ENCODE results near the gene ARVCF.
A peak's percentile ranks its signal among the peaks of the same experiment; 100 is the strongest.
"Not testable (repeated sequence)": the region's sequence is repeated elsewhere in the genome, so short reads cannot be mapped to it uniquely, and the experiment has no call there.

The ARVCF gene

DNA sequence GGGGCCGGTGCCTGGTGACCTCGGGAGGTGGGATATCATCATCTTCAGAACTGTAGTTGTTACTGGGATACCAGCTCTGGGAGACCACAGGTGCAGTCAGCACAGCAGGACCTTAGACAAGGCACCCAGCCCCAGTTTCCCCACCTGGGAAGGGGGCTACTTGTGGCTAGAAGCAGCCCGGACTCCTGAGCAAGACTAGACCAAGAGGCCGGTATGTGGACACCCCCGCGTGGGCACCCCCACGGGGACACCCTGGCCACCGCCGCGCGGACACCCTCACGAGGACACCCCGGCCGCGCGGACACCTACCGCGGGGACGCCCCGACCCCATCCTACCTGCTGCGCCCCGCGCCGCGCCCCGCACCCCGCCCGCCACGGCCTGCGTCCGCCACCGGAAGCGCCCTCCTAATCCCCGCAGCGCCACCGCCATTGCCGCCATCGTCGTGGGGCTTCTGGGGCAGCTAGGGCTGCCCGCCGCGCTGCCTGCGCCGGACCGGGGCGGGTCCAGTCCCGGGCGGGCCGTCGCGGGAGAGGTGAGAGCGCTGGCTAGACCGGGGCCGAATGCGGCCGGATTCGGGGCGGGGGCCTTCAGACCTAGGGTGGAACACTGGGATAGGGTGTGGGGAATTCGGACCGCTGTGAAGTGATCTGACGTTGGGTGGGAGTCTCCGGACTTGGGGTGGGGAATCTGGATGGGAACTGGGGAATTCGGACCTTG, 75.1 kb downstream of the ARVCF start, which contains the start of the genes COMT and TXNRD2:
TSS of gene COMT (plus strand) at position 408 of the 718 bp plus-strand sequence. CDS start 20,755 bp downstream, outside the sequence.
TSS of gene TXNRD2 (minus strand) at position 454 of the 718 bp plus-strand sequence. CDS start at position 439, 15 bp downstream.
- peak within 1 kb of the TSS; percentile 69 for H3K4me3 ChIP-seq (ENCODE audit: low read depth, low read length)
- H3K9me3 ChIP-seq (ENCODE audit: control insufficient read depth, insufficient read depth, low read length) = no peaks in the 10 kb centered on the region
- H3K4me1 ChIP-seq (ENCODE audit: control insufficient read depth, insufficient read depth, low read length) = peaks cover 6% of the 10 kb centered on the region
- peak within 1 kb of the TSS; percentile 79 for H3K9ac ChIP-seq (ENCODE audit: low read depth, low read length)
- H3K27me3 ChIP-seq (ENCODE audit: control insufficient read depth, insufficient read depth, low read length) = no peaks in the 10 kb centered on the region
- no peaks in the 10 kb centered on the region for H3K36me3 ChIP-seq (ENCODE audit: control insufficient read depth, insufficient read depth, low read length)

DNA sequence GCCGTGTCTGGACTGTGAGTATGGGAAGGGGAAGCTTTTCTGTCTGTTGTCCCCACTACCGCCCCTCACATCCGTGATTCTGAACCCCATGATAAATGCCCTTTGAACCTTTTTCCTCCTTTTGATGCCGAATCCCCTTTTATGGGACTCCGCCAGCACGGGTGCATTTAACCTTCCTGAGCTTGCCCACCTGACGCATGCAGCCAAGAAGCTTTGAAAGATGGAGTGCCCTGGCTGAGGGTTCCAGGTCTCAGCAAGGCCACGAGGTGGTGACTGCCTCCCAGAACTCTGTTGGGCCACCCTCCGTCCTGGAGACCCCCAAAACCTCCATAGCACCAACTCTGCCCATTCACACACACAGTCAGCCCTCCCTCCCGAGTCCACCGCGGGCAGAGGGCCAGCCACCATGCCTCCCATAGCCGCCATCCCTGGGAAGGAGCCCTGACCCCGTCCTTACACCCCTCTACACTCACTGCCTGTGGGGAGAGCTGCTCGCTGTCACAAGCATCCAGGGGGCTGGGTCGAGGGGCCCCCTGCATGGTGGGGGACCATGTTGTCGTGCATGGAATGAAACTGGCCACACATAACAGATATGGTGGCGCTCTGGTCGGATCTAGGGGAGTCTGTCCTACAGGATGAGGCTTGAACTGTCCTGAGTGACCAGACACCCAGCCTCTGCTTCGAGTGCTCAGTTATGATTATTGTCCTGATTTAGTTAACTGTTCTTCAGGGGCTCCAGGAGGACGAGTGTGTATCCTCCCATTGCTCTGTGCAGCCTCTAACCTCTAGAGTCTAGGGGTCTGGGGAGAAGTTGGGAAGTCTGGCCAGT, 75.9 kb downstream of the ARVCF start:
- peaks cover 6% of the 10 kb centered on the region for H3K4me1 ChIP-seq (ENCODE audit: control insufficient read depth, insufficient read depth, low read length)
- peak overlapping the region; percentile 67 for H3K4me3 ChIP-seq (ENCODE audit: low read depth, low read length)
- no peaks in the 10 kb centered on the region for H3K9me3 ChIP-seq (ENCODE audit: control insufficient read depth, insufficient read depth, low read length)
- peak overlapping the region; percentile 79 for H3K9ac ChIP-seq (ENCODE audit: low read depth, low read length)
- H3K36me3 ChIP-seq (ENCODE audit: control insufficient read depth, insufficient read depth, low read length) = no peaks in the 10 kb centered on the region
- H3K27me3 ChIP-seq (ENCODE audit: control insufficient read depth, insufficient read depth, low read length) = no peaks in the 10 kb centered on the region

DNA sequence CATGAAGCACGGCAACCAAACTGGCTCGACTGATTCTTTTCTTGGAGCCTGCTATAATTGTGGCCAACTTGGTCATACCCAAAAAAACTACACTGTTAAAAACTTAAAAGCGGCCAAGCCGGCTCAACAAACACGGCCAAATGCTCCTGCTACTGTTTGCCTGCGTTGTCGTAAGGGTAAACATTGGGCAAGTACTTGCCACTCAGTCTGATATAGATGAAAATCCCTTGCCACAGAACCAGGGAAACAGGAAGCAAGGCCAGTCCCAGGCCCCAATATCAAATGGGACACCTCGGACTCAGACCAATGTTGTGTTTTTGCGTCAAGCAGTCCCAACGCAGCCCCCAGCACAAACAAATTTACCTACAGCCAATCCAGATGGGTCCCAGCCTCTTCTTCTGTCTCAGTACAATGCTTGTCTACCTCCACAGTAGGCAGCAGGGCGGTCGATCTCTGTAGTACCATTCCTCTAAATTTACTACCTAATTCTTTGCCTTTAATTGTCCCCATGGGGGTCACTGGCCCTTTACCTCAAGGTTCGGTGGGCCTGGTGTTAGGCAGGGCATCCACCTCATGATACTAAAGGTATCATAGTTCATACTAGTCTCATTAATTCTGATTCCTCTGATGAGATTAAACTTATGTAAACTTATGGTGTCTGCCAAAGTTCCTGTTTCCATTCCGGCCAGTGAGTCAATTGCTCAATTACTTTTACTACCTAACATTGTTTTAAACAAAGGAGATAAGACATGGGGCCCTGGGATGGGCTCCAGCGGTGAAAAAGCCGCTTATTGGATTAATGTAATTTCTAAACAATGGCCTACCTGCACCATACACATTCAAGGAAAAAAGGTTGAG, 78.8 kb downstream of the ARVCF start:
- Histone ChIP-seq H3K9me3 (ENCODE audit: control insufficient read depth, insufficient read depth, low read length) (no peaks in the 10 kb centered on the region), H3K9ac (ENCODE audit: low read depth, low read length) (no peak overlapping the region), H3K4me3 (ENCODE audit: low read depth, low read length) (no peak overlapping the region), H3K36me3 (ENCODE audit: control insufficient read depth, insufficient read depth, low read length) (no peaks in the 10 kb centered on the region), H3K27me3 (ENCODE audit: control insufficient read depth, insufficient read depth, low read length) (no peaks in the 10 kb centered on the region), H3K4me1 (ENCODE audit: control insufficient read depth, insufficient read depth, low read length) (peaks cover 4% of the 10 kb centered on the region)

- no peaks in the 10 kb centered on the region for H3K36me3 ChIP-seq (ENCODE audit: control insufficient read depth, insufficient read depth, low read length)
- H3K9me3 ChIP-seq (ENCODE audit: control insufficient read depth, insufficient read depth, low read length) = no peaks in the 10 kb centered on the region
- no peaks in the 10 kb centered on the region for H3K27me3 ChIP-seq (ENCODE audit: control insufficient read depth, insufficient read depth, low read length)
- no peaks in the 10 kb centered on the region for H3K4me1 ChIP-seq (ENCODE audit: control insufficient read depth, insufficient read depth, low read length)
- H3K9ac ChIP-seq (ENCODE audit: low read depth, low read length) = no peak overlapping the region
- H3K4me3 ChIP-seq (ENCODE audit: low read depth, low read length) = no peak overlapping the region
Observed at GRCh38 chr22:19936513-19936912, 80.1 kb downstream of the ARVCF start.

- not testable (repeated sequence) for H3K9ac ChIP-seq (ENCODE audit: low read depth, low read length); H3K4me1 ChIP-seq (ENCODE audit: control insufficient read depth, insufficient read depth, low read length); H3K9me3 ChIP-seq (ENCODE audit: control insufficient read depth, insufficient read depth, low read length); H3K36me3 ChIP-seq (ENCODE audit: control insufficient read depth, insufficient read depth, low read length); H3K4me3 ChIP-seq (ENCODE audit: low read depth, low read length); H3K27me3 ChIP-seq (ENCODE audit: control insufficient read depth, insufficient read depth, low read length)
Observed at GRCh38 chr22:19935123-19935718, 81.4 kb downstream of the ARVCF start.

- no peaks in the 10 kb centered on the region for H3K4me1 ChIP-seq (ENCODE audit: control insufficient read depth, insufficient read depth, low read length)
Observed at GRCh38 chr22:19933341-19934241, 83.0 kb downstream of the ARVCF start.

DNA sequence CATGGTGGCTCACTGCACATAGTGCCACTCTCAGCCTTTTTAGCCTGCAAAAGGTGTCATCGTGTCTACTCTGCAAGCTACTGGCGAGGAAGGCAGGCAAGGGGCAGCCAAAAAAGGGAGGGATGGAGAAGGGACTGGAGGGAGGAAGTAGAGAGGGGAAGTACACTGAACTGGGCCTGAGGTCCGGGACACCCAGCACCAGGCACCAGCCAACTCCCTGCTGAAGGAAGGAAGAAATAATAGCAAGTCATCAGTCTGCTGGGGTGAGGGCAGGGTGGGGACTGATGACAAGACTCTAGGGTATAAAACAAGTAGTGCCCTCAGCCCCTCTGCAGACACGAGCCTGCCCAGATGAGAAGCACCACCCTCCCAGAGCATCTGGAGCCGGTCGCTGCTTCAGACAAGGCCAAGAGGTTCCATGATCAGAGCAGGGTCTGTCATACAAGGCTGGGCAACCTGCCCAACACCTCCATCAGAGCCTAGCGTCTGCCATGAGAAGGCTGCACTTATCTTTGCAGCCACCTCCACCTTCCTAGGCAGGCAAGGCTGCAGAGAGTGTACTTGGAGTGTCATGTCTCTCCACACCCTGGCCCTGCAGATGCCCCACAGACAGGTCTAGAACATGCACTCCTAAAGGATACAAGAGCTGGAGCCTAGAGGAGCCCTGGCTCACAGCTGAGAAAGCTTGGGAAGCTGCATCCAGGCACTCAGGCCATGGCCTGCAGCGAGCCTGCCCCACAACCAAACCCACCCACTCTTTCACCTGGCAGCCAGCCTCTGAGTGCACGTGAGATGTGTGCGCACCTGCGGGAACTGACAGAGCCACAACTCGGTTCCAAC, 84.0 kb downstream of the ARVCF start:
- Histone ChIP-seq H3K9me3 (ENCODE audit: control insufficient read depth, insufficient read depth, low read length) (no peaks in the 10 kb centered on the region), H3K27me3 (ENCODE audit: control insufficient read depth, insufficient read depth, low read length) (no peaks in the 10 kb centered on the region), H3K4me1 (ENCODE audit: control insufficient read depth, insufficient read depth, low read length) (no peaks in the 10 kb centered on the region)

More at GRCh38 chr22:19933341-19934241, 83.0 kb downstream of the ARVCF start:
- Histone ChIP-seq H3K9ac (ENCODE audit: low read depth, low read length) (no peak overlapping the region), H3K36me3 (ENCODE audit: control insufficient read depth, insufficient read depth, low read length) (no peaks in the 10 kb centered on the region), H3K9me3 (ENCODE audit: control insufficient read depth, insufficient read depth, low read length) (no peaks in the 10 kb centered on the region), H3K27me3 (ENCODE audit: control insufficient read depth, insufficient read depth, low read length) (no peaks in the 10 kb centered on the region), H3K4me3 (ENCODE audit: low read depth, low read length) (no peak overlapping the region)

GRCh38 chr22:19931514-19931913, 85.1 kb downstream of the ARVCF start:
- Histone ChIP-seq H3K9me3 (ENCODE audit: control insufficient read depth, insufficient read depth, low read length) (no peaks in the 10 kb centered on the region), H3K4me1 (ENCODE audit: control insufficient read depth, insufficient read depth, low read length) (no peaks in the 10 kb centered on the region), H3K9ac (ENCODE audit: low read depth, low read length) (no peak overlapping the region), H3K4me3 (ENCODE audit: low read depth, low read length) (no peak overlapping the region), H3K27me3 (ENCODE audit: control insufficient read depth, insufficient read depth, low read length) (no peaks in the 10 kb centered on the region), H3K36me3 (ENCODE audit: control insufficient read depth, insufficient read depth, low read length) (no peaks in the 10 kb centered on the region)

More for the DNA sequence above, 84.0 kb downstream of the ARVCF start:
- Histone ChIP-seq H3K4me3 (ENCODE audit: low read depth, low read length) (no peak overlapping the region), H3K36me3 (ENCODE audit: control insufficient read depth, insufficient read depth, low read length) (no peaks in the 10 kb centered on the region), H3K9ac (ENCODE audit: low read depth, low read length) (no peak overlapping the region)

DNA sequence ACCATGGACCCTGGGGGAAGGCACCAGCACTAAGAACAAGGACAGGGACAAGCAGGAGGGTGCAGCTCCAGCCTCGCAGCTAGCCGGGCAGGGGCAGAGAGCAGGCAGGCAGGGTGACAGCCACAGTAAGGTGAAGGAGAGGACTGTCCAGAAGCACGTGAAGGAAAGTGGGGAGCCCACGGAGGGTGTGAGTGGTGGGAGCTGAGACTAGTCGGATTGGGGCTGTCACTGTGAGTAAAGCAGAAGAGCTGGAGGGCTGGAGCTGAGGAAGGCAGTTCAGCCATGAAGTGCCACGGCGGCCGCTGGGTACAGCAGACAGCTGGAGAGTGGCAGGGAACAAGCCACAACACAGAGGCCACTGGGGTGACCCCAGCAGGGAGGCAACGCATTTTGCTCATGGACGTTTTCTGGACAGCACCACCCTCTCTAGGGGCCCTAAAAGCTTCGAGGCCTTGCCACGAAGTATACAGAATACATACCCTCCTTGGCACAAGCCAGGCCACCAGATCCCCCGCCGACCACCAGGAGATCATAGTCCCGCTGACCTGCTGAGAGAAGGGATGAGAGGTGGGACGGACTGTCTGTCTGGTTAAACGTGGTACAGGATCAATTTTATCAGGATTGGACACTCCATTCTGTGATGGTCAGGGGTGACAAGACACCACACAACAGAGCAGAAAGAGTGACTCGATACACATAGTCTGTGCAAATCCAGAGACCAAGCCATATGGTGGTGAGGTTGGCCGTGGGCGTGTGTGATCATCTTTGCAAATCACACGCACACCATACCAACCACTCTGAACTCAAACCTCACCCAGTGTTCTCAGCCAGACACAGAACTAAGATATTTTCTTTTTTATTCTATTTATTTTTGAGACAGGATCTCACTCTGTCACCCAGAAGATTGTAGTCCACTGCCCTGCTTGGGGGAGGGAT, 85.8 kb downstream of the ARVCF start:
- Histone ChIP-seq H3K9me3 (ENCODE audit: control insufficient read depth, insufficient read depth, low read length) (no peaks in the 10 kb centered on the region), H3K36me3 (ENCODE audit: control insufficient read depth, insufficient read depth, low read length) (no peaks in the 10 kb centered on the region), H3K4me1 (ENCODE audit: control insufficient read depth, insufficient read depth, low read length) (no peaks in the 10 kb centered on the region), H3K9ac (ENCODE audit: low read depth, low read length) (no peak overlapping the region), H3K4me3 (ENCODE audit: low read depth, low read length) (no peak overlapping the region), H3K27me3 (ENCODE audit: control insufficient read depth, insufficient read depth, low read length) (no peaks in the 10 kb centered on the region)
